OCI-M2 (cell line): ENCODE measurements around the gene PTPRN2.

Experiments
- DNase-seq: peaks from one replicate; lab custom pipeline; 2025; ENCODE audit not compliant: unreplicated experiment; lab: John Stamatoyannopoulos, UW

The PTPRN2 gene

GRCh38 chr7:157615101-157615817 lies 972.4 kb downstream of the PTPRN2 start:
- no peak for DNase-seq

- DNase-seq: no peak
These were observed 973.1 kb downstream of the PTPRN2 start for GRCh38 chr7:157614457-157615020.

- no peak for DNase-seq
These were observed 973.9 kb downstream of the PTPRN2 start for GRCh38 chr7:157613575-157614322.

GRCh38 chr7:157612664-157613561 lies 974.7 kb downstream of the PTPRN2 start:
- DNase-seq: no peak

GRCh38 chr7:157612009-157612663 lies 975.5 kb downstream of the PTPRN2 start:
- no peak for DNase-seq

- no peak for DNase-seq
These were observed 976.3 kb downstream of the PTPRN2 start for GRCh38 chr7:157611341-157611740.

GRCh38 chr7:157610671-157611295 lies 976.8 kb downstream of the PTPRN2 start:
- no peak for DNase-seq

- no peak for DNase-seq
These were observed 977.5 kb downstream of the PTPRN2 start for GRCh38 chr7:157609932-157610640.

GRCh38 chr7:157609516-157609915 lies 978.1 kb downstream of the PTPRN2 start:
- DNase-seq: no peak

- DNase-seq: no peak
These were observed 980.4 kb downstream of the PTPRN2 start for GRCh38 chr7:157607218-157607617.

- no peak for DNase-seq
These were observed 981.5 kb downstream of the PTPRN2 start for GRCh38 chr7:157606140-157606539.

GRCh38 chr7:157605638-157606037 lies 982.0 kb downstream of the PTPRN2 start:
- DNase-seq: no peak

GRCh38 chr7:157604661-157605381 lies 982.8 kb downstream of the PTPRN2 start:
- DNase-seq: no peak

- no peak for DNase-seq
These were observed 983.9 kb downstream of the PTPRN2 start for GRCh38 chr7:157603716-157604115.

- no peak for DNase-seq
These were observed 984.6 kb downstream of the PTPRN2 start for GRCh38 chr7:157603005-157603404.

GRCh38 chr7:157602581-157602980 lies 985.0 kb downstream of the PTPRN2 start:
- no peak for DNase-seq

- DNase-seq: no peak
These were observed 985.5 kb downstream of the PTPRN2 start for GRCh38 chr7:157602156-157602555.

- no peak for DNase-seq
These were observed 986.1 kb downstream of the PTPRN2 start for GRCh38 chr7:157601530-157601929.

- no peak for DNase-seq
These were observed 988.1 kb downstream of the PTPRN2 start for GRCh38 chr7:157599491-157599890.
